ENCODE measurements around the gene SKIC3. TPM values are rescaled to one million over a fixed set of nuclear protein-coding genes. Genes with fewer than 3 reads are reported as not detected.

The SKIC3 gene
- total and polyA plus RNA-seq, 7 donors: 13.1 to 71.2 (median 44.4) TPM

DNA sequence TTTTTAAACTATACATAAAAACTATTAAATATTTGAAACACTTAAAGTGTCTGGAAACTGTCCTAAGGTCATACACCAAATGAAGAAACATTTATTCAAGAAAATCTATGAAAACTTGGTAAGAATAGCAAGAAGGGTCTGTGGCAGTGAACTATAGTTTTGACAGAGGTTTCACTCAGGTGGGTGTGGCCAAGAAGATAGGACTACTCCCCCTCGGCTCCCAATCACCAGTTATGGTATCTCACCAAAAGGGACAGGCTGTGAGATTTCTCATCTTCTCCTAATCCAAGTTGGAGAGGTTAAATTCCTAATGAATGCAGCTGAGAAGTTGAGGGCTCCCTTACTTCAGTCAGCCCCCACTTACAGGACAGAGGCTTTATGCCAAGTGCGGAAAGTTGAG lies 3.1 kb upstream of the SKIC3 start:
- Histone ChIP-seq H3K4me1 (peaks cover 14% of the 10 kb centered on the region), H3K4me3 (no peak overlapping the region), H3K27ac (no peak overlapping the region), H3K27me3 (ENCODE audit: insufficient read depth in 3 of 3, low read length in 2 of 3) (no peaks in the 10 kb centered on the region), H3K9me3 (no peaks in the 10 kb centered on the region), H3K36me3 (ENCODE audit: insufficient read depth in 1 of 2, low read depth in 1 of 2) (peaks cover 0 to 3% of the 10 kb centered on the region in 2 donors)
- DNase-seq (no peak), ATAC-seq (no peak)
- 63 to 92% (median 87%) methylated on average over 2 of the region's 2 CpGs for WGBS, 3 donors
- TF ChIP-seq, protein P1, sequence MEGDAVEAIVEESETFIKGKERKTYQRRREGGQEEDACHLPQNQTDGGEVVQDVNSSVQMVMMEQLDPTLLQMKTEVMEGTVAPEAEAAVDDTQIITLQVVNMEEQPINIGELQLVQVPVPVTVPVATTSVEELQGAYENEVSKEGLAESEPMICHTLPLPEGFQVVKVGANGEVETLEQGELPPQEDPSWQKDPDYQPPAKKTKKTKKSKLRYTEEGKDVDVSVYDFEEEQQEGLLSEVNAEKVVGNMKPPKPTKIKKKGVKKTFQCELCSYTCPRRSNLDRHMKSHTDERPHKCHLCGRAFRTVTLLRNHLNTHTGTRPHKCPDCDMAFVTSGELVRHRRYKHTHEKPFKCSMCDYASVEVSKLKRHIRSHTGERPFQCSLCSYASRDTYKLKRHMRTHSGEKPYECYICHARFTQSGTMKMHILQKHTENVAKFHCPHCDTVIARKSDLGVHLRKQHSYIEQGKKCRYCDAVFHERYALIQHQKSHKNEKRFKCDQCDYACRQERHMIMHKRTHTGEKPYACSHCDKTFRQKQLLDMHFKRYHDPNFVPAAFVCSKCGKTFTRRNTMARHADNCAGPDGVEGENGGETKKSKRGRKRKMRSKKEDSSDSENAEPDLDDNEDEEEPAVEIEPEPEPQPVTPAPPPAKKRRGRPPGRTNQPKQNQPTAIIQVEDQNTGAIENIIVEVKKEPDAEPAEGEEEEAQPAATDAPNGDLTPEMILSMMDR (IDR thresholded peaks at IDR 0.05): no peak
- intact Hi-C loops (cut with DNase I): loop anchor here in 1 of 2 donors (5.0 kb wide), 1 partner anchor 299 kb away; no protein-coding TSS in a partner anchor

DNA sequence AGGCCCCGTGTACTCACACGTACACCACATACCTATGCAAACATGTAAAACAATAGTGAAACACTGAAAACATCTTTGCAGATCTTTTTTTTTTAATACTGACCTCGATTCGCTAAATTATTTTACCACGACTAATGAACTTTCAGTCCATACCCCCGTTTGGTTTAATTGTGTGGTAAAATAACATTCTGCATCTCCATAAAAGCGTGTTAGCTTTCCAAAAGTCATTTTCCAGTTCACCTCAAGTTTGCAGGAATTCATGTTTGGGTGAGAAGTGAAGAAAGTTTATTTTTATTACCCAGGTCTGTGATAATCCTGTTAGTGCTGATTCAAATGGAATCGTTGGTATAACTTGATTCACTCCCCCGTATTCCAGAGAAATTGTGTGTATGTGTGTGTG lies 776 bp upstream of the SKIC3 start:
- TF ChIP-seq, protein P1 (IDR thresholded peaks at IDR 0.05): no peak
- Histone ChIP-seq H3K27ac (peak overlapping the region; percentile 79), H3K27me3 (ENCODE audit: insufficient read depth in 3 of 3, low read length in 2 of 3) (no peaks in the 10 kb centered on the region), H3K9me3 (no peaks in the 10 kb centered on the region), H3K4me3 (peak overlapping the region; percentile 75), H3K36me3 (ENCODE audit: insufficient read depth in 1 of 2, low read depth in 1 of 2) (peaks cover 4 to 10% of the 10 kb centered on the region in 2 donors), H3K4me1 (peaks cover 14% of the 10 kb centered on the region)
- ATAC-seq (no peak), DNase-seq (no peak)
- intact Hi-C loops (cut with DNase I): loop anchor here in 1 of 2 donors (5.0 kb wide), 1 partner anchor 302 kb away; no protein-coding TSS in a partner anchor
- 0 to 1% (median 0%) methylated on average over 9 of the region's 9 CpGs for WGBS, 3 donors

DNA sequence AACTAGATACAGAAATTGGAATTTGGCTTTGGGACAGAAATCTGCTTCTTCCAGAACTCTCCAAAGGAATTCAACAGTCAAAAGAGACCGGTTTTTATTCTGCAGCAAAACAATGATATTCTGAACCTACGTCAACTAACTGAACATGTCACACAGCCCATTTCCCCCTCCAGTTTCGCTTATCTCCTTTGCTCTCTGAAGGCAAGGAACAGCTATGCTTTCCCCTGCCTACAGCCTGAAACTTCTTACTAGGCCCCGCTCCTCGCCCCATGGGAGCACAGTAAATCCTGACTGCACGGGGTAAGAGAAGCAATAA lies 488 bp downstream of the SKIC3 start:
- Histone ChIP-seq H3K27me3 (ENCODE audit: insufficient read depth in 3 of 3, low read length in 2 of 3) (no peaks in the 10 kb centered on the region), H3K4me1 (peaks cover 14% of the 10 kb centered on the region), H3K27ac (peak overlapping the region; percentile 79), H3K4me3 (peak overlapping the region; percentile 75), H3K36me3 (ENCODE audit: insufficient read depth in 1 of 2, low read depth in 1 of 2) (peaks cover 4 to 23% of the 10 kb centered on the region in 2 donors), H3K9me3 (no peaks in the 10 kb centered on the region)
- DNase-seq: no peak
- TF ChIP-seq, protein P1 (IDR thresholded peaks at IDR 0.05): no peak
- intact Hi-C loops (cut with DNase I): no loop called here
- peak in 1 of 4 donors; percentile 49 for ATAC-seq
- 0 to 1% (median 1%) methylated on average over 6 of the region's 6 CpGs for WGBS, 3 donors

DNA sequence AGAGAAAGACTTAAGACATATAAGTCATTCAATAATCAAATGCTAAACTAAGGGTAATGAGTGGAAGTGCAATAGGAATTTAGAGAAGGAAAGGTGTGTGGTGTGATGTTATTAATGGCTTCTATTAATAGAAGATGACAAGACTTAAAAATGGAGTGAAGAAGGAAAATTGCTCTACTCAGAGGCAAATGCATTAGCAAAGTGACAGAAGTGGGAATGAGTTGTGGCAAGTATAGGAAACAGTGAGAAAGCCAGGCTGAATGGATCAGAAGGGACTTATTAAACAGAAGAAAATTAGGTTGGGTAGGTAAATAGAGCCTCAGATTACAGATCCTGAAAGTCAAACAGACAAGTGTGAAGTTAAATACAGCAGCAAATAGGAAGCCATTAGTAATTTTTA lies 5.7 kb downstream of the SKIC3 start:
- Histone ChIP-seq H3K27me3 (ENCODE audit: insufficient read depth in 3 of 3, low read length in 2 of 3) (no peaks in the 10 kb centered on the region), H3K27ac (no peak overlapping the region), H3K4me3 (no peak overlapping the region), H3K9me3 (no peaks in the 10 kb centered on the region), H3K36me3 (ENCODE audit: insufficient read depth in 1 of 2, low read depth in 1 of 2) (peaks cover 4 to 74% of the 10 kb centered on the region in 2 donors), H3K4me1 (peaks cover 9% of the 10 kb centered on the region)
- DNase-seq (no peak), ATAC-seq (no peak)
- intact Hi-C loops (cut with DNase I): no loop called here
- TF ChIP-seq, protein P1 (IDR thresholded peaks at IDR 0.05): no peak

DNA sequence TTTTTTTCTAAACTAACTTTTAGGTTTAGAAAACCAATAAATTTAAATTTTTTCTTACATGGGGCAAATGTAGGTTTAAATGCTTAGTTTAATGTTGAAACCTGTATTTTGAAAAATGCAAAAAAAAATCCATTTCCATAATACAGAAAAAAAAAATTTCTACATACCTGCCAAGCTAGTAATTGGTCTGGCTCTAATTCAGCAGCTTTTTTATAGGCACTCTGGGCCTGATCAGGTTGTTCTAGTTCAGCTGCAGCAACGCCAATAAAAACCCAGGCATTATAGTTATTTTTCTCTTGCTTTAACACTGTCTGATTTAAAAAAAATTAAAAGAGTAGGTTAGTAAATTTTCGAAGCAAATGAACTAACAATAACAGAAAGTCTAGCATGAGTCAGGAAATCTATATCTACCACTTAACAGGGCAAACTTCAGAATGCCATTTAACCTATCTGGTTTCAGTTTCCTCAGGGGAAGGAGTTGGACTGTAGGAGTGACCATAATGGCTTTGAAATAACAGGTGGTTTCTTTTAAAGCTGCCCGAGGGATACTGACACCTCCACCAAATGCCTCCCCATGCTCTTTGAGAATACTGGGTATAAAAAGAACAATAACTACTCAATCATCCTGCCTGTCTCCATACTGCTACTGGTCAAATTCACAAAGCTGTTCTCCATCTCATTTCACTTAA lies 11.6 kb downstream of the SKIC3 start:
- DNase-seq (no peak), ATAC-seq (peak; percentile 81 to 92 (median 88))
- 14 to 27% (median 17%) methylated on average over 3 of the region's 3 CpGs for WGBS, 3 donors
- Histone ChIP-seq H3K36me3 (ENCODE audit: insufficient read depth in 1 of 2, low read depth in 1 of 2) (peaks cover 0 to 87% of the 10 kb centered on the region in 2 donors), H3K9me3 (no peaks in the 10 kb centered on the region), H3K4me1 (peaks cover 19% of the 10 kb centered on the region), H3K27me3 (ENCODE audit: insufficient read depth in 3 of 3, low read length in 2 of 3) (no peaks in the 10 kb centered on the region), H3K4me3 (peak overlapping the region; percentile 30), H3K27ac (peak overlapping the region; percentile 66)
- TF ChIP-seq, protein P1 (IDR thresholded peaks at IDR 0.05): no peak
- intact Hi-C loops (cut with DNase I): no loop called here

Measured in psoas muscle (tissue), 8 donors.